SW 1271 (cell line): Measurements from ENCODE around the gene NAMPT.
"Not testable (repeated sequence)": the region's sequence is repeated elsewhere in the genome, so short reads cannot be mapped to it uniquely, and the experiment has no call there.

ENCODE experiments used
- DNase-seq, 2 experiments: peaks; one replicate each; lab custom pipeline; 2025; lab: John Stamatoyannopoulos, UW

The NAMPT gene

DNA sequence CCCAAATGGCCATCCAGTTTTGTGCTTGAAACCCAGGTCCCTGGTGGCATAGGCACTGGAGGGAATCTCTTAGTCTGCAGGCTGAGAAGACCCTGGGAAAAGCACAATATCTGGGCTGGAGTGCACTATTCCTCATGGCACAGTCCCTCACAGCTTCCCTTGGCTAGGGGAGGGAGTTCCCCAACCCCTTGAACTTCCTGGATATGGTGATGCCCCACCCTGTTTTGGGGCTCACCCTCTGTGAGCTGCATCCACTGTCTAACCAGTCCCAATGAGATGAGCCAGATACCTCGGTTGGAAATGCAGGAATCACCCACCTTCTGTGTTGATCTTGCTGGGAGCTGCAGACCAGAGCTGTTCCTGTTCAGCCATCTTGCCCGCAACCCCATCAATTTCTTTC, 19.8 kb upstream of the NAMPT start:
- DNase-seq = no peak

DNA sequence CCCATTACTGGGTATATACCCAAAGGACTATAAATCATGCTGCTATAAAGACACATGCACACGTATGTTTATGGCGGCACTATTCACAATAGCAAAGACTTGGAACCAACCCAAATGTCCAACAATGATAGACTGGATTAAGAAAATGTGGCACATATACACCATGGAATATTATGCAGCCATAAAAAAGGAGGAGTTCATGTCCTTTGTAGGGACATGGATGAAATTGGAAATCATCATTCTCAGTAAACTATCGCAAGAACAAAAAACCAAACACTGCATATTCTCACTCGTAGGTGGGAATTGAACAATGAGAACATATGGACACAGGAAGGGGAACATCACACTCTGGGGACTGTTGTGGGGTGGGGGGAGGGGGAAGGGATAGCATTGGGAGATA, 13.8 kb upstream of the NAMPT start:
- not testable (repeated sequence) for DNase-seq

DNA sequence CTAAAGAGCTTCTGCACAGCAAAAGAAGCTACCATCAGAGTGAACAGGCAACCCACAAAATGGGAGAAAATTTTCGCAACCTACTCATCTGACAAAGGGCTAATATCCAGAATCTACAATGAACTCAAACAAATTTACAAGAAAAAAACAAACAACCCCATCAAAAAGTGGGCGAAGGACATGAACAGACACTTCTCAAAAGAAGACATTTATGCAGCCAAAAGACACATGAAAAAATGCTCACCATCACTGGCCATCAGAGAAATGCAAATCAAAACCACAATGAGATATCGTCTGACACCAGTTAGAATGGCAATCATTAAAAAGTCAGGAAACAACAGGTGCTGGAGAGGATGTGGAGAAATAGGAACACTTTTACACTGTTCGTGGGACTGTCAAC, 13.4 kb upstream of the NAMPT start:
- not testable (repeated sequence) for DNase-seq

DNA sequence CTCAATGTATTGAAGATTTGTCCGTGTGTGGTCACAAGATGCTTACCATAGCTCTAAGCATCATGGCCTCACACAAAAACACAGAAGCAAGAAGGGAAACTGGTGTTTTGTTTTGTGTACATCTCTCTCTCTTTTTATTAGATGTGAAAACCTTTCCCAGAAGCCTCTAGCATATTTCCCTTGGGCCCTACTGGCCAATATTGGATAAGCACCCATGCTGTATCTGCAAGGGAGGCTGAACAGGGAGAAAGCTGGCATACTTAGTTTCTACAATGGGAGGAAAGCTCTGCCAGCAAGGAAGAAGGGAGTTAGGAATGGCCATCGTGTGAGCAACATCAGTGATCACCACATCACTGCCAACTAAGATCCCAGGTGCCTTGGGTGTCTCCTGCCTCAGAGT, 9.6 kb upstream of the NAMPT start:
- no peak for DNase-seq

DNA sequence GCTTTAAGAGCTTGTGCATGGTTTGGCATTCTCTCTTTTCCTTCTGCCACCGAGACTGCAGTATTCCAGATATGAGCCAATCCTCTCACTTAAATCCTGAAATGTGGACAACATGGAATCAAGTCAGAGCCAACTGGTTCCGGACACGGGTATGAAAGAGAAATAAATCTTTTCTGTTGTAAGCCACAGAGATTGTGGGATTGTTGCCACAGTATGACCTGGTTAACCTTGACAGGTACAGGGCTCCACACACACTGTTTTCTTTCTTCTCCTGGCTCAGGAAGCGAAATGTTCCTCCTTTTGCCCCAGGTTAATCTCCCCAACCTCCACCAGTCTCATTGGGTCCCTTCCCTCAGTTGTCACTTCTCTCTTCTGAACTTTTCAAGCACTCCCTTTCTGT, 6.5 kb upstream of the NAMPT start:
- no peak for DNase-seq

DNA sequence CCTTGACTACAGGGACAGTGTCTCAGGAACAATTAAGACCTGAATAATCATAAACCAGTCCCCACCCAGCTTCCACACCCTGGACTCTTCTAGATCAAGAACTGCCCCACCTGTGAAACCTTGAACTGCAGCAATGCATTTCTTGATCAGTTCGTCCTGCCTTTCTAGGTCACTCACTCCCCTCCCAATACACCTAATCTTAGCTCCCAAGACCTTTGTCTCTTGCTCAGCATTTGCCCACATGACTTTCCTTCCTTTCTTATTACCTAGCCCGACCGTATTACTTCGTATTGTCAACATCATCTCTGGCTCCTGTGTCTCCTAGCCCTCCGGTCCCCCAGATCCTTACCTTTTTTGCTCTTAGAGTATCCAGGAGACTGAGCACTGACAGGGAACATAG, 5.5 kb upstream of the NAMPT start:
- no peak for DNase-seq

DNA sequence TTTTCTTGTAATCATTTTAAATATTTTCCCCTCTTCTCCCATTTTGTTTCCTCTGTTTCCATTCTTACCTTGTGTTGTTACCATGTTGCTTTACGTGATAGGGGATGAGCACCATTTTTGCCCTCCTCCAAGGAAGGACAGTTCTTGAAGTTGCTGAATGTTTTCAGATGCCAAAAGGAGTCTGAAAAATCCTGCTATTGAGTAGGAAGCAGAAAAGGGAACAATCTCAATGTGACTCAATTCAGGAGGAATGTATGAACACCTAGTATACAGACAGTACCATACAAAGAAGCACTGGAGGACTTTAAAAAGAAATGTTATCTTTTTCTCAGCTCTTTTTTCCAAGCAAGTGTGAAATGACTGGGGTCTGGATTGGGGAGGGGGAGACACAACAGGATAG, 5.1 kb upstream of the NAMPT start:
- no peak for DNase-seq

DNA sequence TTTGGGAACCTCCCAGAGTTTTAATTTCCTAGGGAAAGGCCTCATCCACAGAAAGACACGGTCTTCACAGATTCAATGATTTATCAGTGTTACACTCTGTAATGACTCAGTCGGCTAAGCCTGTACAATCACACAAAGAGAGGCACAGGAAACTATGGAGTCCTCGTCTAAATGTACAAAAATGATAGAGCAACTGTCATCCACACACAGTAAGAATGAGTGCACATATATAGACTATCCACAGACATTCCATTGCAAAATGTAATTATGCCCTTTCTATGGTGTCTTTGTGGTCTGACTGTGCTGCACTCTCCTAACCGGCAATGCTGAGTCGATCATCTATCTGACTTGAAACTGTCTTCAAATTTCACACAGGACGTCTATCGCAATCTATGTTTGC, 3.5 kb upstream of the NAMPT start:
- DNase-seq = no peak

DNA sequence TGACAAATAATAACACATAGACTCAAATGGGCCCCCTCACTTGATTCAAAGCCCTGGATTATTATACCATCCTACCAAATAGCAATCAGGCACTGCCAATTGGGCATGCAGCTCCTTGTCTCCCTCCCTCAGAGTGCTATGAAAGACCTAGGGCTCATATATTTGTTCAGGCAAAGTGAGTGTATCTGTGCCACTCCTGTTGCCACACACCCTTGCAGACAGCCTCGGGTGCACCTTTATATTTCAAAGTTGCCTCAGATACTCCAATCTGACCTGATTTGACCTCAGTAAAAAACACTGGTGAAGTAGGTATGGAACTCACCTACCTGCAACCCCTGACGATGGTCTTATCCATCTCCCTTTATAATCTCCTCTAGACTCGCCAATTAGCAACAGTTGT, 3.0 kb upstream of the NAMPT start:
- DNase-seq = no peak

DNA sequence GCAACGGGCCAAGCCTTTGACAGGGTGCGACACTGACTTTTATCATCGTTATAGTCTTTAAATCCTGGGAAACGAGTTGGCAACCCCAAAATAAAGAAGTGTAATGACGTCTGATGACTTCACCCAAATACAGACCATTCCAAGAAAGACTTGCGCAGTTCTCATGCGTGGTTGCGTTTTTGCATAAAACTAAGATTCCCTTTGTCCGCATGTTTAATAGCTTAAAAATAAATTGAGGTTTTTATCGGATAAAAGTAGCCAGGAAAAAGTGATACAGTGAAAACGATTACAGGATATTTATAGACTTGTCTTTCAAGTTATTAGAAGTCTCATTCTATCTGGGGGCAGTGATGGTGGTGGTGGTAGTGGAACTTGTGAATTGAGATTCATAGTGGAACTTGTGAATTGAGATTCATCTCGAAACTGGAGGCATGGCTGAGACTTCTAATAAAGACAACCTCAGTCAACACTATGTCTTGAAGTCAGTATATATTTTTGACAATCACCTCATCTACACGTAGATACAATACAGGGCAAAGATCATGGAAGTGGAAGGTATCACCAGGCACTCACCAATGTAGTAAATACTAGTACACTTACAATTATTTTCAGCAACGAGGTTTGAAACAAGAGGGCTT, 1.2 kb upstream of the NAMPT start:
- no peak for DNase-seq

DNA sequence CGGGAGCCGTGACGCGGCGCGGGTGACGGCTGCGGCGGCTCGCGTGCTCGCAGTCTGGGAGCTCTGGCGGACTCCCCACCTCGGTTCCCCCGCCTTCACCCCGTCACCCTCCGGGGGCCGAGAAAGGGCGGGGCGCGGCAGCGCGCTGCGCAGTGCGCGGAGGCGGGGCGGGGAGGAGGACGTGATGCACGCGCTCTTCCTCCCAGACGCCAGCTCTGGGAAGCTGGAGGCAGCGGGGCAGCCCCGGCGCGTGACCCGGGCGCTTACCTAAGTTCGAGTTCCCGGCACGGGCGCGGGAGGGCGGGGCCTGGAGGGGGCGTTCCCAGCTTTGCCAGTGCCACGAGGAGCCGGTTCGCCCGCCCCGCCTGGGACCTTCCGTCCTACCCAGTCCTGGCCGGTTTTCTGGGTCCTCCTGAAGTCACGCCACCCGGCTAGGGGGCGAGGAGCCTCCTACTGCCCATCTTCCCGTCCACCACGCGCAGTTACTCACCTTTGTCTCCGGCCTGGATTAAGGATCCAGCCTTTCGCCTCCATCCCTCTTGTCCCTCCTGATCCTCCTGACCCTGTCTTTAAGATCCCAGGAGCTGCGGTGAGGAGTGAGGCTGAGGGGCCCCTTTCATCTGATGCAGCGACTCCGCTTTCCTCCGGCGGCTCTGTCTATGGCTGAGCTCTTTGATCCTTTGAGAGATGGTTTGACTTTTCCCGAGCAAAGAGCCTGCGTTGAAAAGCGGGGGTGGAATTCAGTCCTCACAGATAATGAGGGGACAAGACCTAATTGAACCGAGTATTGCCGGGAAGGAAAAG, 470 bp upstream of the NAMPT start:
- DNase-seq = peak; percentile 95 to 96

DNA sequence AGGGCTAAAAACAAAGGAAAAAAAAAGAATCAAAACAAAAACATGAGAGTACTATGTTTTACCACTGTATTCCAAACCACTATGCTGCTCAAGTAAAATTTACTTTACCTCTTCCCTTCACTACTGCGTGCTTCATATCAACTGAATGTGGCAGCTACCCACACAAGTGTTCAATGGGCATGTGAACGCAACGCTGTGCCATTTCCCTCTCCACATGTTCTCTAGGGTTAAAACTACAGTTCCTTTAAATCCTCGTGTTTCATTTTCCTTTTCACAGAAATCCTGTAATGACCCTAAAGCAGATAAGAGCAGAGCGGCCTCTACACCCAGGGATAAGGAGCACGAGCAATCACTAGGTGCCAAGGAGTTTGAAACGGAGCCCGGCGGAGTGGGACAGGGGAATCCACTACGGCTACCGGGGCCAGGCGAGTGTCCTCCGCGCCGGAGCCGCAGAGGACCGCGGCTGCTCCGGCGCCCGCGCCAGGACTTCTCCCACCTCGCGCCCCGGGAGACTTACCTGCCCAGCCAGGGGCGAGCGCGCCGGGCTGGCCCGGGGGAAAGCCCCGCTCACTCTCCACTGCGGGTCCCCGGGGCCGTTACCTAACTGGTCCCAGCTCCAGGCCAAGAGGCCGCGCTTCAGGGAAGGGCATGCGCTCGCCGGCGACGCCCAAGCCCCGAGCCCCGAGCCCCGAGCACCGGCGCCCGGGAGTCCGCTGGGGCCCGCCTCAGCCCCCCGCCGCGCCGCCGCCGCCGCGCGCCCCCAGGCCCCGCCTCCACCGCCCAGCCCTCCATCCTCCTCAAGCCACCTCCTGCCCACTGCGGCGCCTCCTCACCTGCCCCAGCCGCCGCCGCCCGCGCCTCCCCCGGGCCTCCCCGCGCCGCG, 711 bp downstream of the NAMPT start:
- peak in 1 of 2 experiments; percentile 54 for DNase-seq

DNA sequence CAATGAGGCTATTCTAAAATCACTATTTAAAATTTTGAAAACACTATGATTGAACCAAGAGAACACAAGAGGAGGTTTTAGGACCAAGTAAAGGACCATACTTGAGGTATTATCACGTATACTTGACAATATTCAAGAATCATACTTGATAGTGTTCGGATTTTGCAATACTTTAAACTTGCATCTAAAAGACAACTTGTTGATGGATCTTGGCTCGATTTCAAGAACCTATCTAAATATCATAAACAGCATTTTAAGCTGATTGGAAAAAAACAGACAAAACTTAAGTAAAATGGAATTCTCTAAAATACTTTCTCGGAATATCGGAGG, 1.3 kb downstream of the NAMPT start:
- no peak for DNase-seq

DNA sequence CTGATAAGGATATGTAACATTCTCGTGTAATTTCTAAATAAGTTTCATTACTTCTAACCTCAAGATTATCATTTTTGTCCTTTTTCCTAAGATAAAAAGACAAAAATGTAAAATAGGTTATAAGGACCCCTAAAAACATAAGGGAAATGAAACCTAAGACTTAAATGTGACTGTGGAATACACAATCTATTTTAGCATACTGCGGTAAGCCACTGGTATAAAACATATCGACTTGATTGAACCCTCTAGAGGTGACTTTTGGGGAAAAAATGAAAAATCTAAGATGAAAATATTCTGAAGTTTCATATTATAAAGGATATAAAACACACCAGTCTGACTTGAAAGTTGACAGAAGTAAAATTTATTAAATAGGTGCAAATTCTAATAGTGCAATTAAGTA, 1.9 kb downstream of the NAMPT start:
- no peak for DNase-seq

DNA sequence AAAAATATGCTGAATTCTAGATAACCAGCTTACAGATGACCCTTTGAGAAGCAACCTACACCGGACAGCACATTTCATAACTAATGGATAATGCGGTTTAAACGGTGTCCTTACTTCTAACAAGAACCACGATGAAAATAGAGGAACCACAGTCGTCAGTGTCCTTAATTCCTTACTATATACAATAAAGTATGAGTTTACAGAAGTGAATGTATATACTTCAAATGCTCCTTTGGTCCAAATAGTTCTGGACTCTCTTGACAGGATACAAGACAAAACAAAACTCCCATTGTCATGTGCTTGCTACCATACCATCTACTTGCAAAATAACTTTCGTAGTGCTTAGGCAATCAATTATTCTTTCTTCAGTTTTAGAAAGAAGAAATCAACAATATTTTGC, 2.4 kb downstream of the NAMPT start:
- DNase-seq = no peak

DNA sequence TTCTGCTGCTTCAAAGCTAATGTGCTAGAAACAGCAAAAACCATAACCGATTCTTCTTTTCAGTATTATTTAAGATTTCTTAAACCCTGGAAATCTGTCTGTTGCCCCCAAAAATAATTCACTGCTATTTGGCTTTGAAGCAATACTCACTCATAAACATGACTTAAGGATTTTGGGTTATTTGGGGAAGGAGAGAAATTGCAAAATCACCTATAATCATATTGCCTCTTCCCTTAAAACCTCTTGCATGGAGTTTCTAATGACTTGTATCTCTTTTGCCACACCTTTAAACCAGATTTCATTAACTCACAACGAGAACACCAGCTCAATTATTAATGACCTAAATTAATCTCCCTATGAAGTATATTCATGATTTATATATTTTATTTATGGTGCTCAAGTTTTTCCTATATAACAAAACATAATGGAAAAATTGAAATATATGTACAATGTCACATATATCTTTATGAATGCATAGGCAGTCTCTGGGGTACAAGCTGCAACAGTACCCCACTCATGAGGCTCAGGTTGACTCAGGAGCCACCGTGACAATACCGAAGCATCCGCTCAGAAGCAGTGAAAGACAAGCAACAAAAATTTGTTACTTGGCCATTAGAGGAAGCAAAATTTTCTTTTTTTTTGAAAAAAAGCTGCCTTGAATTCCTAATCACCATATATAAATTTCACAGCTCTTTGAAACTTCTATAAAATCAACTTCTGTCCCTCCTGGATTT, 3.0 kb downstream of the NAMPT start:
- no peak for DNase-seq

DNA sequence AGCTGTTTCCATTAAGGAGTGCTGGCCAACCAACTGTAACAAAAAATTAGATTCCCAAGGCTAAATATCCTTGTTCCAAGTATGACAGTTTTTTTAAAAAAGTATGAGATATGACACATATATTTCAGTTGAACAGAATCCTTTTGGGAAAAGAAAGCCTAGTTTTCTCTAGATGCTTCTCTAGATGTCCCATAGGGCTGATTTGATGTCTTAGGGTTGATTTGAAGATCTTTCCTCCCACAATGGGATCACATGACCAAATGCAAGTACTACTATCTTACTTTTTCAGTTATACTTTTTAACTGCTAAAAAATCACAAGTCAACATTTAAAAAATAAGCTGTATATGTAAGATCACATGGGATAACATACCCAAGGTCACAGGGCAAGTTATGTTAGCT, 3.7 kb downstream of the NAMPT start:
- no peak for DNase-seq

DNA sequence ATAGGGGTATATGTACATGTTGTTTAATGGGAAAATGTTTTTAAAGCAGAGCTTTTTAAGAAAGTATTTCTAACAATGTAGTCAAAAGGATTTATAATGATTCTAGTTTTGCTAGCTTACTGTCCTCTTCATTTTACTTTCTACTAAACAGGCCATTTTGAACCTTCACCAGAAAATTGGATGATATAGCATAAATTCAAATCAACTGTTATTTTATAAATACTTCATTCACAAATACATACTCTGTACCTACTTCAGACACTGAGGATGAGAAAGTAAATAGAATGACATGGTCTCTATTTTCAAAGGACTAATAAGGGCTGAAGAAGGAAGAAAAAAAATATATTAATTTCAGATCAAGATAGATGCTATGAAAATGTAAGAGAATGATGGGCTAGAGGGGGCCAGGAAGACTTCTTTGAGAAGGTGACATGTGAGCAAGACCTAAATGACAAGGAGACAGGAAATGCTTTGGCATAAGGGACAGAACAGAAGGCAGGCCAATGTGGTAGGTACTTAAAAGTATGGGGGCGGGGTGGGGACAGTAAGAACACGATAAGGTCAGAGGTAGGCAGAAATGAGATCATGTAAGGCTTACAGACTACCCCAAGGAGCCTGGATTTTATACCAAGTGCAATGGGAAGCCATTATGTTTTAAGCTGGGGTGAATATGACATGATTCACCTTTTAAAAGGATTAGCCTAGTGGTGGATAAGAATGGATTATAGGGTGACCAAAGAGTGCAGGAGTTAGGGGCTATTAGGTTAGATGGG, 5.2 kb downstream of the NAMPT start:
- no peak for DNase-seq

DNA sequence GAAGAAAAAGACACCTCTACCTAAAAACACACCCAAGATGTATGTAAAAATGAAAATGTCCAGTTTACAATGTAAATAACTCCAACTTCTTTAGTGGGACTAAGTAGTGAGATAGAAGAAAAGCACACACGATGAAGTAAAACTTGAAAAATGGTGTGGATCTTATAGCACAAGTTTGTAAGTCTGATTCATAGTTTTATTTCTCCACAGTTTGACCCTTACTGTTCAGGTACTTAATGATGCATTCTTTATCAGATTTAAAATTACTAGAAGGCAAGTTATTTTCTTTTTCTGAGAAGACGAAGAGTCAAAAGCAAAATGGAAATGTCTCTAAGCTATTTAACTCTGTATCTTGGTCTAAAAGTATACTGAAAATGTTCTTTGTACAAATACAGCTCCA, 6.1 kb downstream of the NAMPT start:
- DNase-seq = no peak

DNA sequence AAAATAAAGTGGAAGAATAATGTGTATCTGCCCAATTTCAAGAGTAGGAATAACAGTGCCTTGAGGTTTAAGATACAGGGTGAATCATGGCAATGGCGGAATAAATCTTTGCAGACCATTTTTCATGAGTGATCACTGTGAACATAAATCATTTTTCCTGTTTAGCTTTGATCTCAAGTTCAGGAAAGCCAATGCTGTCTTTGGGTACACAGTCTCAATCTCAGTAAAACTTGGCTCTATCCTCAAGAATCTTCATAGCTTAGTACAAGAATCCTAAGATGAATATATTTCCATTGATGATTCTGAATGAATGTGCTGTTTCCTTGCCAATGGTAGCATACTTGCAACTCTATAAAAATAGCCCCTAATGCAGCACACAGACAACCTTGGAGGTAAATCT, 6.8 kb downstream of the NAMPT start:
- DNase-seq = no peak

DNA sequence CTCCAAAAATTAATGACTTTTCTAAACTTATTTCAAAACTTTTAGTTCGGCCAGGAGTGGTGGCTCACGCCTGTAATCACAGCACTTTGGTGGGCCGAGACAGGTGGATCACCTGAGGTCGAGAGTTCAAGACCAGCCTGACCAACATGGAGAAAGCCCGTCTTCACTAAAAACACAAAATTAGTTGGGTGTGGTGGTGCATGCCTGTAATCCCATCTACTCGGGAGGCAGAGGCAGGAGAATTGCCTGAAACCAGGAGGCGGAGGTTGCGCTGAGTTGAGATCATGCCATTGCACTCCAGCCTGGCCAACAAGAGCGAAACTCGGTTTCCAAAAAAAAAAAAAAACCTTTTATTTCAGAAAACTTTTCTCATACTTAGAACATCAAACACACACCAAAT, 8.3 kb downstream of the NAMPT start:
- DNase-seq = no peak
